Glomerular endothelial cell (primary cell): ENCODE data around the gene CCM2. TPM values are rescaled to one million over a fixed set of nuclear protein-coding genes. Genes with fewer than 3 reads are reported as not detected.

Source experiments
- DNase-seq: peaks from one replicate; pipeline ENCODE4 v3.0.0-alpha.2; 2011; ENCODE audit warnings: low read depth, low spot score; ENCODE audit errors: extremely low read depth
- total RNA-seq: library from RNA; depleted of rRNA; stranded (reverse); fragments of >200 nt; gene quantifications from 2 replicates; pipeline ENCODE4 v1.2.3, GENCODE V29; 2015

CCM2 gene
- total RNA-seq, 1 donor from 2014 or later = 64.6 TPM

- no peak for DNase-seq
Measured at GRCh38 chr7:44967571-44968446, 32.2 kb upstream of the CCM2 start.

- no peak for DNase-seq
Measured at GRCh38 chr7:44969049-44969700, 30.8 kb upstream of the CCM2 start.

GRCh38 chr7:44969701-44970522 lies 30.1 kb upstream of the CCM2 start:
- DNase-seq = no peak

- no peak for DNase-seq
Measured at GRCh38 chr7:44970523-44971051, 29.4 kb upstream of the CCM2 start.

GRCh38 chr7:44971188-44971901 lies 28.7 kb upstream of the CCM2 start:
- DNase-seq = no peak

GRCh38 chr7:44971902-44972441 lies 28.0 kb upstream of the CCM2 start:
- DNase-seq = no peak

- no peak for DNase-seq
Measured at GRCh38 chr7:44972562-44972961, 27.4 kb upstream of the CCM2 start.

GRCh38 chr7:44973610-44974401 lies 26.2 kb upstream of the CCM2 start:
- DNase-seq = no peak

GRCh38 chr7:44974549-44974948 lies 25.5 kb upstream of the CCM2 start:
- DNase-seq = no peak

GRCh38 chr7:44975331-44976039 lies 24.5 kb upstream of the CCM2 start:
- no peak for DNase-seq

- no peak for DNase-seq
Measured at GRCh38 chr7:44976040-44976745, 23.8 kb upstream of the CCM2 start.

GRCh38 chr7:44976746-44977196 lies 23.2 kb upstream of the CCM2 start:
- no peak for DNase-seq

- no peak for DNase-seq
Measured at GRCh38 chr7:44977304-44977958, 22.6 kb upstream of the CCM2 start.

GRCh38 chr7:44977959-44978335 lies 22.1 kb upstream of the CCM2 start:
- DNase-seq = no peak

- no peak for DNase-seq
Measured at GRCh38 chr7:44978511-44979366, 21.3 kb upstream of the CCM2 start, which contains the start of gene MYO1G. TSS of gene MYO1G (minus strand) at chr7:44979015. CDS start at chr7:44978961, 54 bp downstream.
